Lung microvascular endothelial cell (primary cell): ENCODE measurements around the gene CRAMP1. TPM values are rescaled to one million over a fixed set of nuclear protein-coding genes. Genes with fewer than 3 reads are reported as not detected.

Experiments used
- DNase-seq, 2 donors: peaks; one replicate each; pipeline versions ENCODE4 v3.0.0 to v3.0.0-alpha.2; 2010; ENCODE audit warnings: low read depth in 2 of 2
- total RNA-seq: library from RNA; depleted of rRNA; stranded (reverse); fragments of >200 nt; gene quantifications from 2 replicates; pipeline ENCODE4 v1.2.1, GENCODE V29; 2014

The CRAMP1 gene
- total RNA-seq, 1 donor from 2014 or later: 9.5 TPM

DNA sequence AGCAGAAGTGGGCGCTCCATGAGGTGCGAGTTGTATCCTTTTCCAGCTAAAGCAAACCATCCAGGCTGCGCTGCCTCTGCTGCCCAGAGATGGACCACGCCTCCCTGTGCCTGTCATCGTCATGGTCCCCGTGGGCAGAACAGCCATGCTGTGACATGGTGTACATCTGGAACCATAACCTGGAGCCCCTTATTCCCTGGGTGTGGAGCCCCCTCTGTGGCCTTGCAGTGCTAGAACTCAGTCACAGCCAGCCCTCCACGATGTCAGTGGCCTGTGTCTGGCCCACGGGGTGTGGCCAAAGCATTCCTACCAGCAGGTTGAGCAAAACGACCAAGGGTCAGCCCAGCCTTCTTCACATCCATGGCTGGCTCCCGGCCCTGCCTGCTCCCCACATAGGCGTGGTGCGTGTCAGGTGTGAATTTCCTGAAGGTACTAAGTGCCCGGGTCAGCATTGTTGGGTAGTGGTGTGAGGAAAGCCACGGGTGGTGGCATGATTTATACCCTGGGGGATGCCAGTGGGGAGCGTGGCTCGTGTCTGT is 43.2 kb downstream of the CRAMP1 start:
- no peak for DNase-seq

- DNase-seq: no peak
Measured at GRCh38 chr16:1655909-1656807, 44.0 kb downstream of the CRAMP1 start.

- DNase-seq: no peak
Measured at GRCh38 chr16:1656808-1657617, 44.9 kb downstream of the CRAMP1 start.

DNA sequence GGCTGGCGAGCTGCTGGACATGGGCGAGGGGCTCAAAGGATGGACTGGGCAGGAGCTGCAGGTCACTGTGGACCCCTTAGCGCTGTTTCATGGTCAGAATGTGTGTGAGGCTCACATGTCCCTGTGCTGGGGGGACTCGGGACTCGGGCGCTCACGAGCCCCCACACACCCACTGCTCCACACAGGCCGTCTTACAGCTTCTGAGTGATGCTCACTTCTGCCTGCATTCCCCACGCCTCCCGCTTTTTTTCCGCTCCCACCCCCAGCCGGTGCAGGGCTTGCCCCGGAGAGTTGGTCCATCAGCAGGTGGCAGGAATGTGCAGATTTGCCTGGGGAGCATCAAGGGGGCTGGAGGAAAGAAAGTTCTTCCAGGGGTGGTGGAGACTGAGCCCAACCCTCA is 45.7 kb downstream of the CRAMP1 start:
- DNase-seq: no peak

DNA sequence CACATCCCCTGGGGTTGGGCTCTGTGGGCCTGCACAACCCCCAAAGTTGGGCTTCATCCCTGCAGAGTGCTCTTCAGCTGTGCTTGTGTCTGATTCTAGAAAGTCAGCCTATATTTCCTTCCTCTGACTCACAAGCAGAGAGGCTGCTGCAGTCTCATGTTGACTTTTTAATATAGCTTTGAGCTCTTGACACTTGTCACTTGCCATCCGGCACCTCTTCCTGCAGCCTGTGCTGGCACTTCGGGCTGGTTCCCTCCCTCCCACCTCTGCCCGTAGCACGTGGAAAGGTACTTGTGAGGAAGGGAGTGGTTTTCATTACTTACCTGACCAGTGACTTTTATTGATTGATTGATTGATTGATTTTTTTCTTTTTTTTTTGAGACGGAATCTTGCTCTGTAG is 46.9 kb downstream of the CRAMP1 start:
- DNase-seq: peak in 1 of 2 donors; percentile 36

DNA sequence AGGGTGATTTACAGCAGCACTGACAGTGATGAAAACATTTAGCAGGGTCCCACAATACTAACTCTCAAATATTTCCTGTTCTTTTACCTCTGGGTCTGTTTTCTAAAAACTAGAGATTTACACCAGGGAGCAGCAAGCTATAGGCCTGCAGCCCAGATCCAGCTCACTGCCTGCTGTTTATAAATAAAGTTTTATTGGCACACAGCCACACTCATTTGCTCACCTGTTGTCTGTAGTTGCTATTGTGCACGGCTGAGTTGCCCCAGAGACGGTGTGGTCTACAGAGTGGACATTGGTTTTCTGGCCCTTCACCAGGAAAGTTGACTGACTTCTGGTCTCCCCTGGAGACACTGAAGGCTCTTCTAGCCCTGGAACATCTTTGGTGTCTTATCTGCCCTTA is 49.7 kb downstream of the CRAMP1 start:
- DNase-seq: no peak

GRCh38 chr16:1662543-1662942 is 50.4 kb downstream of the CRAMP1 start:
- no peak for DNase-seq

DNA sequence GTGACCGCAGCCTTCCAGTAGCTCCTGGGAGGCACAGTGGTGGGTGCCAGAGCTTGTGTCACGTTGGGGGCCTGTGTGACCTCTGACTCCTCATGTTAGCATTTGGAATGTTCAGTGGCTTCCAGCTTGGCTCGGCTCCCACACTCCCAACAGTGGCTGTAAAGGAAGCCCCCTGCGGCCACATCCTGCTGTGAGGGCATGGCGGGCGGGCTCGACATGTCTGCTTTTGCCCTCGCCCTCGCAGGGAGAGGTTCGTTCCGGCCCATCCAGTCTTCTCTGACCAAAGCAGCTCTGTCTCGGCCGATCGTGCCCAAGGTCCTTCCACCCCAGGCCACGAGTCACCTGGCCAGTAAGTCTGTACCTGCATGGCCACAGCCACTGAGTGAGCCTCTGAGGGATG is 53.7 kb downstream of the CRAMP1 start:
- DNase-seq: no peak

- no peak for DNase-seq
Measured at GRCh38 chr16:1666316-1666715, 54.2 kb downstream of the CRAMP1 start.

DNA sequence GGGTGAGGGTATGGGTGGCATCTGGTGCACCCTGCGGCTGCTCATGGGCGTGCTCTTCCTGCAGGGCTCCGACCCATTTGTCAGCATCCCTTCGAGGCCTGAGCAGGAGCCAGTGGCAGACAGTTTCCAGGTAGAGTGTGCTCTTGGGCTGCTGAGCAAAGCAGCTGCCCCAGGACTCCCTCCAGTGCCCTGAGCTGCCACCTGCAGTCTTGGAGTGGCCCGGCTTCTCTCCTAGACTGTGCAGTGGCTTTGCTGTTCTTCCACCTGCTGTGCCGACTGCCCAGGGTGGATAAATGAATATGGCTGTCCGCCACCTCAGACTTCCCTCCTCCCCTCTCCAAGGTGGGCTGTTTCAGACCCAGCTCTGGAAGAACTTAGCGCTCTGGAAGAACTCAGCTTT is 55.1 kb downstream of the CRAMP1 start:
- no peak for DNase-seq

- no peak for DNase-seq
Measured at GRCh38 chr16:1667916-1668315, 55.8 kb downstream of the CRAMP1 start.

DNA sequence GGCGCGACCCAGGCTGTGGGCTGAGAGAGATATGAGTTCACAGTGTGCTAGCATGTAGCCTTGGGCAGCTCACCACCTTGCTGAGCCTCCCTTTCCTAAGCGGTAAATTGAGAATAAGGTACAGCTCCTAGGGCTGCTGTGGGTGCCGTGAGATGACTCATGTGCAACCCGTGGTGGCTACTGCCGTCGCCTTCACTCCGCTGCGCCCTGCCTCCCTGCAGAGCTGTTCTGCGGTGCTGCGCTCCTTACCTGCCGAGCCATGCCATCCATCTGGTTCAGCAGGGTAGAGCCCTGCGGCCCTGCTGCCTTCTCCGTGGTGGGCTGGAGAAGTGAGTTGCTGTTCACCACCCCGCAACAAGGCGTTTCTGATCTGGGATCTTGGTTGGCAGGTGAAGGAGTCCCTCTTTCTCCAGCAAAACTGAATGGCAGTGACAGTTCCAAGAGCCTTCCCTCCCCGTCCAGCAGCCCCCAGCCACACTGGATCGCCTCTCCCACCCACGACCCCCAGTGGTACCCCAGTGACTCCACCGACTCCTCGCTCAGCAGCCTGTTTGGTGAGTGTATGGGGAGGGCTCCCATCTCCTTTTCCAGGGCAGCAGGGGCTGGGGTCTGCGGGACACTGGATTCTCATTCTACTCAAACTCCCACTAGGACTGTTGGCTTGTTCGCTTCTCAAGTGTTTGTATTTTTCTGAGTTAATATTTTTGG is 56.6 kb downstream of the CRAMP1 start:
- no peak for DNase-seq

DNA sequence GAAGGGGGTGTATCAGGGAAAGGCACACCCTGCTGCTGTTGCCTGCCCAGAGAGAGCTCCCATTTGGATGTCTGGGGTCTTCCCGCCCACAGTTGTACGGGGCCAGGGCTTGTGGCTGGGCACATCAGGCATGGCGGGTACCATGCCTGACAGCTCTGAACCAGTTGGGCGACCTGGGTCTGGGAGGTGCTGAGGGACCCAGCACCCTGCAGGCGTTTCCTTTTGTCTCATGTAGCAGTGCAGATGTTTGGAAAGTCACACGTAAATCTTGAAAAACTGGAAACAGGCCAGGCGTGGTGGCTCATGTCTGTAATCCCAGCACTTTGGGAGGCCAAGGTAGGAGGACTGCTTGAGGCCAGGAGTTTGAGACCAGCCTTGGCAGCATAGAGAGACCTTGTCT is 57.5 kb downstream of the CRAMP1 start:
- no peak for DNase-seq

- no peak for DNase-seq
Measured at GRCh38 chr16:1670371-1670770, 58.2 kb downstream of the CRAMP1 start.

DNA sequence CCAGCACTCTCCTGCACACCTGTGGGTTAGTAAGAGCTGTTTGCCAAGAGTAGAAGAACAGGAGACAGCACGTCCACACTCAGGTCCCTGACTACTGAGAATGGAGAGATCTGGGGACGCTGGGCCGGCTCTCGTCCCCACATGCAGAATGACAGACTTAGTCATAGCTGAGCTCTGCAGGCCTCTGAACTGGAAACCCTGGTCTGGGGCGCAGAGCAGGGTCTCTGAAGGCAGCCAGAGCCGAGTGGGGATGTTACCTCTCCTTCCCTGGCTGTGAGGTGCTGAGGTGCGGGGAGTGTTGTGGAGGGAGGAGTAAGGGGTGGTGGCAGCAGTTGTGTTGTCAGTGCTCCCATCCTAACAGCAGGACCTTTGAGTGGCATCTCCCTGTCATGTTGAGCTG is 58.7 kb downstream of the CRAMP1 start:
- DNase-seq: no peak

DNA sequence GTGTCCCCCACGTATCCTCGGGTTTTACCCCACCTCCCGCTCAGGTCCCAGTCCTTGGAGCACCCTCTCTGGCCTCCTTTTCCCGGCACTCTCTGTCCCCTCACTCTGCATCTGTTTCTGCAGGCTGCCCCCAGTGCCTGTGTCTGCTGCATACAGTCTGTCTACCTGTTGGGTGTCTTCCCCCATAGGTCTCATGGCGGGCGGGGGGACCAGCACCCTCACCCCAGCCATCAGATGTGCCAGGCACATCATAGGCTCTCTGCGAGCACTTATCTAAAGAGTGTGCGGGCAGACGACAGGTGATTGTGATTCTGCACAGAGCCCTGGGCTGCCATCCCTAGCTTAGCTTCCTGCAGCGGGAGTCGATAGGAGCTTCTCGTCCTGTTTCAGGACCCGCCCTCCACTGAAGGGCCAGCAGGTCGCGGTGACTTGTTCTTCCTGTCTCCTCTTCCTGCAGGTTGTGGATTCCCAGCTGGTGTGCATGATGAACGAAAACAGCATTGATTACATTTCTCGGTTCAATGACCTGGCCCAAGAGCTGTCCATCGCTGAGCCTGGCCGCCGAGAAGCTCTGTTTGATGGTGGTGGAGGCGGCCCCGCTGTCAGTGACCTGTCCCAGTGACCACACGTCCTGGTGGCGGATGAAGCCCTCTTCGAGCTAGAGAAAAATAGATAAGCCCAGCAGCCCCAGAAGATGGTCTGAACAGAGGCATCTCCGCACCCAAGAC is 61.4 kb downstream of the CRAMP1 start:
- peak in 1 of 2 donors; percentile 37 for DNase-seq

- peak in 1 of 2 donors; percentile 23 for DNase-seq
Measured at GRCh38 chr16:1674306-1674705, 62.1 kb downstream of the CRAMP1 start.

- DNase-seq: peak in 1 of 2 donors; percentile 55
Measured at GRCh38 chr16:1674751-1675664, 62.8 kb downstream of the CRAMP1 start.

GRCh38 chr16:1676661-1677060 is 64.5 kb downstream of the CRAMP1 start:
- DNase-seq: no peak

DNA sequence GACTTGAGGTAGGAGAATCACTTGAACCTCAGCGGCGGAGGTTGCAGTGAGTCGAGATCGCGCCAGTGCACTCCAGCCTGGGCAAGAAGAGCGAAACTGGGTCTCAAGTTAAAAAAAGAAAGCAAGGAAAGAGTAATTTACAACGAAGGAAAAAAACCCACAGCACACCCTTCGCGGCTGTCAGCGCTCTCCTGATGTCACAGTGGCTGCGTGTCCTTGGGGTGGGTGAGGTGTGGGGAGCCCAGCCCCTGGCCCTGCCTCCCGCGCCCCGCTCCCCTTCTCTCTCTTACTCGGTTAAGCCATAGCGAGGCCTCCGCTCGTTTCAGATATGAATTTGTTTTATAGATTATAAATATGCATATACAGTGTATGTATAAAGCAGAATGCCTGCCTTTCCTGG is 65.2 kb downstream of the CRAMP1 start:
- no peak for DNase-seq
